CD8-positive, alpha-beta memory T cell (primary cell): ENCODE results near the gene DRAM2. TPM values are rescaled to one million over a fixed set of nuclear protein-coding genes. Genes with fewer than 3 reads are reported as not detected.

Source experiments
- CTCF ChIA-PET: fragments of 350-600 bp; sonication (Branson Sonifier 250); formaldehyde crosslinking; loops from one replicate; lab custom pipeline; 2021; ENCODE audit warnings: antibody characterized with exemption; lab: Charles Lee
- POLR2A ChIA-PET: fragments of 350-600 bp; sonication (Branson Sonifier 250); formaldehyde crosslinking; loops from one replicate; lab custom pipeline; 2021; ENCODE audit warnings: antibody characterized with exemption; lab: Charles Lee
- DNase-seq, 5 donors: peaks; one replicate each; pipeline versions ENCODE4 v3.0.0 to v3.0.0-alpha.2; 2020 to 2022; ENCODE audit warnings: mixed read lengths in 1 of 5
- H3K27ac ChIP-seq: one replicate; pipeline ENCODE4 v1.7.0; 2013; ENCODE audit warnings: low read depth, mild to moderate bottlenecking, low read length, moderate library complexity
- H3K27me3 ChIP-seq: 2 replicates; pipeline ENCODE4 v1.7.0; 2013; ENCODE audit warnings: low read length, mild to moderate bottlenecking; ENCODE audit not compliant: insufficient read depth, poor library complexity, severe bottlenecking
- H3K36me3 ChIP-seq: 2 replicates; pipeline ENCODE4 v1.7.0; 2013; ENCODE audit warnings: mild to moderate bottlenecking, low read length, moderate library complexity; ENCODE audit not compliant: insufficient read depth
- H3K4me1 ChIP-seq: 2 replicates; pipeline ENCODE4 v1.7.0; 2013; ENCODE audit warnings: mild to moderate bottlenecking, low read length, moderate library complexity; ENCODE audit not compliant: insufficient read depth
- H3K4me3 ChIP-seq: 2 replicates; pipeline ENCODE4 v1.7.0; 2013; ENCODE audit warnings: mild to moderate bottlenecking, low read length
- H3K9me3 ChIP-seq: 2 replicates; pipeline ENCODE4 v1.7.0; 2013; ENCODE audit warnings: mild to moderate bottlenecking, low read length
- H3K27ac Mint-ChIP-seq, 8 donors: one replicate each; pipeline ENCODE4 v1.8.0; 2020 to 2021; ENCODE audit warnings: mixed read lengths in 8 of 8, mild to moderate bottlenecking in 6 of 8, inconsistent platforms in 3 of 8, moderate library complexity in 3 of 8
- H3K27me3 Mint-ChIP-seq, 2 donors: one replicate each; pipeline ENCODE4 v1.8.0; 2020 to 2021; ENCODE audit warnings: mixed read lengths in 2 of 2, mild to moderate bottlenecking in 1 of 2, moderate library complexity in 1 of 2
- H3K36me3 Mint-ChIP-seq, 3 donors: one replicate each; pipeline ENCODE4 v1.8.0; 2020 to 2021; ENCODE audit warnings: mixed read lengths in 3 of 3, inconsistent platforms in 1 of 3, mild to moderate bottlenecking in 1 of 3
- H3K4me1 Mint-ChIP-seq, 3 donors: one replicate each; pipeline ENCODE4 v1.8.0; 2020 to 2021; ENCODE audit warnings: mixed read lengths in 3 of 3, inconsistent platforms in 1 of 3, mild to moderate bottlenecking in 1 of 3
- H3K4me3 Mint-ChIP-seq, 7 donors: one replicate each; pipeline ENCODE4 v1.8.0; 2020 to 2021; ENCODE audit warnings: mixed read lengths in 7 of 7, mild to moderate bottlenecking in 6 of 7, moderate library complexity in 4 of 7, inconsistent platforms in 2 of 7
- H3K9me3 Mint-ChIP-seq, 5 donors: one replicate each; pipeline ENCODE4 v1.8.0; 2020 to 2022; ENCODE audit warnings: mixed read lengths in 5 of 5, mild to moderate bottlenecking in 3 of 5, moderate library complexity in 2 of 5, inconsistent platforms in 1 of 5
- polyA plus RNA-seq: library from polyadenylated mRNA; unstranded; fragments of 300-500 nt; fragmentation: Illumina TruSeq; gene quantifications from one replicate; pipeline ENCODE4 v1.2.3, GENCODE V29; 2021
- total RNA-seq, 2 experiments: library from RNA; stranded (reverse); gene quantifications; one replicate each; pipeline ENCODE4 v1.2.3, GENCODE V29; 2021

Gene DRAM2
- total and polyA plus RNA-seq, 3 experiments from 2014 or later = 25.0 to 69.3 (median 27.8) TPM

DNA sequence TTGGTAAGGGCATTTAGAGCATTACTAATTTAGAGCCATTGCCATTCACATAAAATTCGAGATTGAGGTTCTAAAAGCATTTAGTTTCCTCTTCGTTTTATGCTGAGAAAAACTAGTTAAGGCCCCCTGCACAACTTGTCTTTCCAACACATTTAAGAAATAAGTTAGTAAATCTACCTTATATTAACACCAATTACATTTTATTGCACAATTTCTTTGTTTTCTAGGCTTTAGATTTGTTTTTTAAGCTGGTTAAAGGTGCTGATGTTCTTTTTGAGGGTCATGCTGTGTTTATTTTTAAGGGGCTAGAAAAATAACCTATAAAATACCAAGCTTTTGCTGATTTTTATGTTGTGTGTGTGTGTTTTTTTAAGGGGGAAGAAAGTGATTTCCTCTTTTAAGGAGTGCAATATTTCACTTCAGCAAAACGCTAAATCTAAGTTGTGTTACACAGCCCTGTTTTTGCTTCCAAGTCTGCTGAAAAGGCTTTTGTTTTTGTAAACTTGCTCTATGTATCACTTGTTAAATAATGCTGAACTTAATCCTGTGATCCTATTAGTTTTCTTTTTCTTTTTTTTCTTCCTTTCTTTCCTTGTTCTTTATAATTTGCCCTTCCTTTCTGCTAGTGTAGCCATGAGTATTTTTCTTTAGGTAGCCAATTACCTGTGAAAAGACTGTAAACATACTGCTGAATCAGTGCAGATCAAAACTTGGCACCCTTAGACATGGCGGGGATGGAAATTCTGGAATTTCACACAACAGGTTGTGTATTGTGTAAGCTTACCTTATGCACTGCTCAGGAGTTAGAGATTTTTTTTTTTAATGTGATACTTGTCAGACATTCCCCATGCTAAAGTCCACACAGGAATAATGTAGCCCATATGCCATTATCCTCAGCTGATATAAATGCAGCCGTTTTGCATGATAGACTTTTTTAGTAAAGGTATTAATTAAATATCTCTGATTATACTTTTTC is 1.6 kb upstream of the DRAM2 start:
- Histone ChIP-seq H3K4me3 (peak overlapping the region; percentile 88), H3K27ac (peak overlapping the region; percentile 85), H3K36me3 (no peaks in the 10 kb centered on the region), H3K4me1 (peaks cover 25% of the 10 kb centered on the region), H3K27me3 (no peaks in the 10 kb centered on the region), H3K9me3 (no peaks in the 10 kb centered on the region)
- H3K27me3 Mint-ChIP-seq = no peaks in the 10 kb centered on the region
- peak overlapping the region; percentile 93 to 100 (median 98) for H3K4me3 Mint-ChIP-seq
- ChIA-PET CTCF (interaction anchor here (1.4 kb wide), 1 partner anchor 50 kb away, joined by 3 read pairs; no protein-coding TSS in a partner anchor), POLR2A (interaction anchor here (2.0 kb wide), 1 partner anchor 58 kb away, joined by 4 read pairs; no protein-coding TSS in a partner anchor)
- H3K27ac Mint-ChIP-seq = peak overlapping the region in 6 of 8 donors; percentile 56 to 100 (median 87)
- no peak for DNase-seq
- H3K36me3 Mint-ChIP-seq = peaks cover 0 to 34% (median 4%) of the 10 kb centered on the region in 3 donors
- H3K9me3 Mint-ChIP-seq = no peaks in the 10 kb centered on the region
- H3K4me1 Mint-ChIP-seq = peaks cover 49 to 74% (median 73%) of the 10 kb centered on the region in 3 donors

- ChIA-PET CTCF (interaction anchor here (1.4 kb wide), 1 partner anchor 51 kb away, joined by 3 read pairs; no protein-coding TSS in a partner anchor), POLR2A (interaction anchor here (1.1 to 2.0 kb wide), 2 partner anchors 16 to 59 kb away, joined by 3 to 4 read pairs; no protein-coding TSS in a partner anchor)
- no peaks in the 10 kb centered on the region for H3K9me3 ChIP-seq
- H3K9me3 Mint-ChIP-seq = no peaks in the 10 kb centered on the region
- no peaks in the 10 kb centered on the region for H3K27me3 ChIP-seq
- no peaks in the 10 kb centered on the region for H3K27me3 Mint-ChIP-seq
- H3K27ac ChIP-seq = peak overlapping the region; percentile 85
- DNase-seq = no peak
- peak overlapping the region; percentile 88 for H3K4me3 ChIP-seq
- peaks cover 42 to 65% (median 65%) of the 10 kb centered on the region in 3 donors for H3K4me1 Mint-ChIP-seq
- peak overlapping the region; percentile 93 to 100 (median 98) for H3K4me3 Mint-ChIP-seq
- peaks cover 20% of the 10 kb centered on the region for H3K4me1 ChIP-seq
- no peaks in the 10 kb centered on the region for H3K36me3 ChIP-seq
- peak overlapping the region; percentile 56 to 100 (median 96) for H3K27ac Mint-ChIP-seq
- H3K36me3 Mint-ChIP-seq = peaks cover 0 to 35% (median 4%) of the 10 kb centered on the region in 3 donors
Observed at GRCh38 chr1:111140680-111140967, 731 bp upstream of the DRAM2 start.

DNA sequence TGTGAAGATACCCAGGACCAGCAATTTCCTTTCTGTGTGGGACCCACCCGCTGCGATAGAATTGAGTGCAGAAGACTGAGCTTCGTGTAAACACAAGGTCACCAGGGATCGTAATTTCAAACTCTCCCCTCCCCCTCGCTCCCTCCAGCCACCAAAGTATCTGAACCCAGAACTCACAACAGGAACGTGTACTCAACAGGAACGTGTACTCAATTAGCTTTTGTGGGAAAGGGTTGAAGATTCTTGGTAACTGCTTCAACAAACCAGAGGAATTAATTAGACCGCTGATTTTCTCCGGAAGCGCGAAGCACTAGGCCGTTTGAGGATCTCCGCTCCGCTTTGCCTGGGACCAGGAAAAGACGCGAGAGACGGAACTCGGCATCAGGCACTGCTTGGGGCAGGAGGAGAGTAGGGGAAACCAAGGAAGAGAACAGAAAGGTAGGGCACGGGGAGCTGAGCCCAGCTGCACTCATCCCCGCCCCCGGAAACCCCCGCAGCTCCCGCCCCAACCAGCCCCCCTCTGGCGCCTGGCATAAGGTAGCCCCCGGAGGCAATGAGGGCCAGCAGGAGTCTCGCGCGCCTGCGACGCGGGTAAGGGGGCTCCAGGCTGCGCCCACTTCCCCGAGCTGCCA is 453 bp downstream of the DRAM2 start:
- peak in 3 of 5 donors; percentile 48 to 55 (median 53) for DNase-seq
- POLR2A ChIA-PET = interaction anchor here (0.5 to 2.0 kb wide), 6 partner anchors 18 to 314 kb away, joined by 3 to 6 read pairs (median 4); no protein-coding TSS in a partner anchor
- Mint-ChIP-seq H3K36me3 (peaks cover 0 to 45% (median 7%) of the 10 kb centered on the region in 3 donors), H3K4me3 (peak overlapping the region; percentile 93 to 100 (median 98)), H3K4me1 (peaks cover 43 to 69% (median 67%) of the 10 kb centered on the region in 3 donors), H3K27me3 (no peaks in the 10 kb centered on the region), H3K9me3 (no peaks in the 10 kb centered on the region), H3K27ac (peak overlapping the region; percentile 78 to 100 (median 98))
- CTCF ChIA-PET = interaction anchor here (1.1 to 2.1 kb wide), 5 partner anchors 10 to 194 kb away, joined by 3 to 5 read pairs (median 3); no protein-coding TSS in a partner anchor
- peak overlapping the region; percentile 85 for H3K27ac ChIP-seq
- peak overlapping the region; percentile 88 for H3K4me3 ChIP-seq
- H3K36me3 ChIP-seq = no peaks in the 10 kb centered on the region
- peaks cover 20% of the 10 kb centered on the region for H3K4me1 ChIP-seq
- H3K27me3 ChIP-seq = no peaks in the 10 kb centered on the region
- no peaks in the 10 kb centered on the region for H3K9me3 ChIP-seq

DNA sequence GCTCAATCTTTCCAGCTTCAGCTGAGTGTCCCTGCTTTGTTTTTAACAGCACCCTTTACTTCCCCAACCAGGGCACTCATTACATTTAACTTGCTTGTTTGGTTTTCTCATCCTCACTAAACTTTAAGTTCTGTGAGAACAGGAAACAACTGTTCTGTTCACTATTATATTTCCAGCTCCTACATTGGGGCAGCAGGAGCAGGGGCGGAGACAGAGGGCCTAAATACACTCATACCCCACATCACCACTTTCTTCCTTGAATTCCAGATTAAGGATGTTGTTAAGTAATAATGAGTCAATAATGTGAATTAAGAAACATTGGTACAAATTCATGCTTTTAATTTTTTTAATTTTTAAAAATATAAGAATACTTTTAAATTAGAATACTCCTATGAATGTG is 6.0 kb downstream of the DRAM2 start:
- Histone ChIP-seq H3K4me3 (no peak overlapping the region), H3K27me3 (no peaks in the 10 kb centered on the region), H3K36me3 (no peaks in the 10 kb centered on the region), H3K4me1 (peaks cover 3% of the 10 kb centered on the region), H3K9me3 (no peaks in the 10 kb centered on the region), H3K27ac (no peak overlapping the region)
- Mint-ChIP-seq H3K36me3 (peaks cover 0 to 54% (median 15%) of the 10 kb centered on the region in 3 donors), H3K27me3 (no peaks in the 10 kb centered on the region), H3K27ac (peak overlapping the region in 2 of 8 donors; percentile 31 to 46), H3K4me3 (no peak overlapping the region), H3K9me3 (no peaks in the 10 kb centered on the region), H3K4me1 (peaks cover 19 to 39% (median 32%) of the 10 kb centered on the region in 3 donors)
- no peak for DNase-seq
- ChIA-PET CTCF (interaction anchor here (1.1 kb wide), 1 partner anchor 103 kb away, joined by 3 read pairs; no protein-coding TSS in a partner anchor), POLR2A (no interaction called here)

- H3K4me1 Mint-ChIP-seq = peaks cover 20 to 44% (median 30%) of the 10 kb centered on the region in 3 donors
- H3K9me3 ChIP-seq = no peaks in the 10 kb centered on the region
- H3K27me3 Mint-ChIP-seq = no peaks in the 10 kb centered on the region
- no peak overlapping the region for H3K4me3 ChIP-seq
- H3K36me3 ChIP-seq = peaks cover 5% of the 10 kb centered on the region
- ChIA-PET CTCF (interaction anchor here (1.3 kb wide), 1 partner anchor 203 kb away, joined by 3 read pairs; no protein-coding TSS in a partner anchor), POLR2A (no interaction called here)
- no peak overlapping the region for H3K4me3 Mint-ChIP-seq
- H3K36me3 Mint-ChIP-seq = peaks cover under 1 to 62% (median 16%) of the 10 kb centered on the region in 3 donors
- H3K9me3 Mint-ChIP-seq = no peaks in the 10 kb centered on the region
- no peaks in the 10 kb centered on the region for H3K4me1 ChIP-seq
- no peak for DNase-seq
- no peaks in the 10 kb centered on the region for H3K27me3 ChIP-seq
- no peak overlapping the region for H3K27ac ChIP-seq
- no peak overlapping the region for H3K27ac Mint-ChIP-seq
Observed at GRCh38 chr1:111131693-111132092, 8.2 kb downstream of the DRAM2 start.

GRCh38 chr1:111129376-111129775 is 10.5 kb downstream of the DRAM2 start:
- ChIA-PET CTCF (no interaction called here), POLR2A (no interaction called here)
- H3K36me3 ChIP-seq = peaks cover 10% of the 10 kb centered on the region

DNA sequence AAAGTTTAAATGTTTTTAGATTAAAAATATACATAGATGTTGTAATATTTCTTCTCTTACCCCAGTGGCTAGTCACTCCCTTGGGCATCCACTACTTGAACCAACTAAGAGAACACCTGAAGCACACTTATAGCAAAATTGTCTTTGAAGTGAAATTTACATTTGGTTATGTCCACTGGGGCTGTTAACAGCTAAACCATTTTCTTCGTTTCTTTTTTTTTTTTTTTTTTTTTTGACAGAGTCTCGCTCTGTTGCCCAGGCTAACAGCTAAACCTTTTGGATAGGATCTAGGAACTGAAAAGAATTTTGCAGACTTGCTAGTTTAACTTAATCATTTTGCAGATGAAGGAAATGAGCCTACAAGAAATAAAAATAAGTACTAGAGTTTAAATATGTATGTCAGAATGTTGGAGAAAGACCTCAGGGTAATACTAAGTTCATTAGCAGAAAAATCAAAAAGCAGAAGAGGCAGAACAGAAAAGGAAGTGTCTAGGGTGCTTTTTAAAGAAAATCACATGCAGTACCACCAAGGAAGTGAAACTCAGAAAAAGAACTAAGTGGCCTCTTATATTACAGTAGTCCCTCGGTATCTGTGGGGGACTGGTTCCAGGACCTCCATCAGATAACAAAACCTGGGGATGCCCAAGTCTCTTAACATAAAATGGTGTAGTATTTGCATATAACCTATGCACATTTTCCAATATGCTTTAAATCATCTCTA is 11.8 kb downstream of the DRAM2 start:
- Mint-ChIP-seq H3K27me3 (no peaks in the 10 kb centered on the region), H3K9me3 (no peaks in the 10 kb centered on the region), H3K36me3 (peaks cover 11 to 75% (median 18%) of the 10 kb centered on the region in 3 donors), H3K4me1 (peaks cover 18 to 38% (median 27%) of the 10 kb centered on the region in 3 donors), H3K27ac (peak overlapping the region in 2 of 8 donors; percentile 1 to 2), H3K4me3 (no peak overlapping the region)
- POLR2A ChIA-PET = no interaction called here
- peaks cover 10% of the 10 kb centered on the region for H3K36me3 ChIP-seq
- no peak for DNase-seq
- H3K9me3 ChIP-seq = no peaks in the 10 kb centered on the region
- H3K4me3 ChIP-seq = no peak overlapping the region
- CTCF ChIA-PET = no interaction called here
- no peaks in the 10 kb centered on the region for H3K27me3 ChIP-seq
- H3K27ac ChIP-seq = no peak overlapping the region
- no peaks in the 10 kb centered on the region for H3K4me1 ChIP-seq

More at GRCh38 chr1:111129376-111129775, 10.5 kb downstream of the DRAM2 start:
- Mint-ChIP-seq H3K27ac (peak overlapping the region in 2 of 8 donors; percentile 51 to 69), H3K4me3 (no peak overlapping the region), H3K36me3 (peaks cover 4 to 66% (median 18%) of the 10 kb centered on the region in 3 donors), H3K9me3 (no peaks in the 10 kb centered on the region), H3K4me1 (peaks cover 18 to 38% (median 27%) of the 10 kb centered on the region in 3 donors), H3K27me3 (no peaks in the 10 kb centered on the region)
- Histone ChIP-seq H3K9me3 (no peaks in the 10 kb centered on the region), H3K4me3 (no peak overlapping the region), H3K27me3 (no peaks in the 10 kb centered on the region), H3K27ac (no peak overlapping the region), H3K4me1 (no peaks in the 10 kb centered on the region)
- no peak for DNase-seq
